NK-92 treated with Interleukin-12 subunit alpha and Interleukin-12 subunit beta, amount 100 ng/mL, for 24 hours (cell line): ENCODE results near the gene IQGAP3.
A peak's percentile ranks its signal among the peaks of the same experiment; 100 is the strongest.

Experiments used
- DNase-seq: peaks from one replicate; lab custom pipeline; 2025; lab: John Stamatoyannopoulos, UW

The IQGAP3 gene

GRCh38 chr1:156540955-156541354 is 31.4 kb downstream of the IQGAP3 start:
- DNase-seq: no peak

- no peak for DNase-seq
These were observed 32.5 kb downstream of the IQGAP3 start for GRCh38 chr1:156539818-156540355.

DNA sequence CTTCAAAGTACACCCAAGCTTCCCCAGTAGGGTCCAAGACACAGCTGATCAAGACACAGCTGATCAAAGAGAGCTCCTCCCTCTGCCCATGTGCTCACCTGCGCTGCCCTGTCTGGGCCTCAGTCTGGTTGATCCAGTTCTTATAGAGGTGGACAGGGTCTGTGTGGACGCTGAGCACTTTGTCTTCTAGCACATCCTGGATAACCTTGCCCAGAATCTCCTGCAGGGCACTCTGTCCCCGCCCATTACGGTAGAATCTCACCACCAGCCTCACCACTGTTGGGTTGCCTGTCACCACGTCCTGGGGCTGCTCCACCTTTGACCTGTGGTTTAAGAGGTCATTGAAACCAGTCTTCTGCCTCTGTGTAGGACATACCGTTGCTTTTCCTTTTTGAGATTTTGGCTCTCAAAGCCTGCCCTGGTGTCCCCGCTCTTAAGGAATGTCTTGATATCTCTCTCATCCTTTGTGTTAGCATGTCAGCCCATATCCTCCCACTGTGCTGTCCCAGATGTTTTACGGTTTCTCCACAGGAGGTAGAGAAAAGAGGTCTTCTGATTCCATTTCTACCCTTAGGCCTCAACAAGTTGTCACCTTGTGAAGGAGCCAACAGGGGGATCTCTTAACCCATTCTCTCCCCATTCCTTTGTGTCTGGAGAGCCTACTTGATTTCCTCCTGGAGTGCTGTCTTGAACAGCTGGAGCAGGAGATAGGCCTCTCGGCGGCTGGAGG is 33.5 kb downstream of the IQGAP3 start:
- no peak for DNase-seq

- no peak for DNase-seq
These were observed 35.3 kb downstream of the IQGAP3 start for GRCh38 chr1:156537027-156537426.

DNA sequence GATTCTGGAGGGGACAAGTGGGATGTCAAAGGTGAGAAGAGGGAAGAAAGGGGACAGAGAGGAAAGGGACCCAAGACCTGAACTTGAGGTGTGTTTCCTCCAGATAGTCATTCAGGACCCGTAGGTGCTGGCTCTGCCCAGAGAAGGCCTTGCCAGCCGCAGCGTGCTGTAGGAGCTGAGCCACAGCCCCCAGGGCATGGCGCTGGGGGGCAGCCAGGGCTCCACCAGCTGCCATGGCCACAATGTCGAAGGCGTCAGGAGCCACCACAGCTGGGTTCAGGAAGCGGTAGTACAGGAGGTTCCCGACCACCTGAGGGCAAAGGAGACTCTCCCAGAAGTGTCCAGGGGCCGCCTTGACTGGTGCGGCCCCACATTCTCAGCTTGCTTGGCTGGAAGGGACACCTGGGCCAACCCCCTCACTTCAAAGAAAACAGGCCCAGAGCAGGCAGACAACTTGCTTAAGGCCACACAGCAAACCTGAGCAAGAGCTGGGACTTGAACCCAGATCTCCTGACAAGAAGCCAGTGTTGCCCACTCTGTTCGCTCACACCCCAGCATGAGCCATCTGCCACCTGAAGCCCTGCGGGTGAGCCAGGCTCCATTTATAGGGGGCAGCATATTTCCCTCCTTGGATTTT is 37.8 kb downstream of the IQGAP3 start:
- DNase-seq: no peak

- no peak for DNase-seq
These were observed 38.7 kb downstream of the IQGAP3 start for GRCh38 chr1:156533568-156534220.

- no peak for DNase-seq
These were observed 40.0 kb downstream of the IQGAP3 start for GRCh38 chr1:156532374-156532773.

- no peak for DNase-seq
These were observed 42.4 kb downstream of the IQGAP3 start for GRCh38 chr1:156530006-156530405.

GRCh38 chr1:156528875-156529425 is 43.4 kb downstream of the IQGAP3 start:
- DNase-seq: no peak

DNA sequence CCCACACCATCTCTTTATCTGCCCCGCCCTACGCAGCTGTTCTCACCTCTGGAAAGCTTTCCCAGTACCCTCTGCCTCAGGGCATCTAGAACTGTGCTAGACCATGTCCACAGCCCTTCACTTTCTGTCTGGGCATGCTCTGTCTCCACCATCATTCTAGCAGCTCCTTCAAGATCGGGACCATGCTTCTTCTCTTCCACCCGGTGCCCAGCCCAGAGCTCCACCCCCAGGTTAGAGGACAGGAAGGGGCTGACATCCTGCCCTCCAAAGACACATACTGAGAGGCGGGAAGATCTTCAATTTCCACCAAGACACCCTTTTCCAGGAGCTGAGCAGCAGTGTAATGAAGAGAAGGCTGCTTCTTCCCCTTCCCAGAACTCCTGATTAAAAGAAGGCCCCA is 44.1 kb downstream of the IQGAP3 start:
- DNase-seq: no peak

- no peak for DNase-seq
These were observed 44.8 kb downstream of the IQGAP3 start for GRCh38 chr1:156527584-156527983.

DNA sequence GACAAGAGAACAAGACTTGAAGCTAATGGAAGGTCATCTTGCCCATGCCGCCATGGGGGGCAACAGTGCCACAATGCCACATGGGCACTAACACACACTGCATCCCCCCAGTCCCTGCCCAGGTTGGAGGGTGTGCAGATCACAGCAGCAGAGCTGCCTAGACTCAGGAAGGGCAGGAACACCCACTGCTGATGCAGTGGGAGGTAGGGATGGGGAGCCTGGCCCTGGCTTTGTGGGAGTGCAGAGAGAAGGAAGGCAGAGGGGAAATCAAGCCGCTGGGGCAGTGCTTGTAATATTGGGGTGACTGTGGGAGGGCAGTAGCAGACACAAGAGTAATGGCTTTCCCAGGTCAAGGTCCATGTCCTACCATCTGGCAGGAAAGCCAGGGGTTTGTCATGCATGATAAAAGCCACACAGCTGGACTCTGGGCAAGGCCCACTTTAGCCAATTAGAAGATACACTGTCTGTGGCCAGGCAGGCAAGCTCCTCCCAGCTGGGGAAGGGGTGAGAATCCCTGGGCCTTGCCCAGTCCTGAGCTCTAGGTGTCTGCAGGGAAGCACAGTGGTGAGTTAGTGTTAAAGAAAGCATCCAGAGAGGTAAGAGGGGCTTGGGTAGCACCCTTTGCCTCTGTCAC is 46.4 kb downstream of the IQGAP3 start:
- no peak for DNase-seq

GRCh38 chr1:156525071-156525501 is 47.3 kb downstream of the IQGAP3 start:
- no peak for DNase-seq

GRCh38 chr1:156524481-156524869 is 47.9 kb downstream of the IQGAP3 start:
- DNase-seq: peak; percentile 31

GRCh38 chr1:156523801-156524480 is 48.4 kb downstream of the IQGAP3 start:
- DNase-seq: no peak

GRCh38 chr1:156522443-156522970 is 49.9 kb downstream of the IQGAP3 start:
- no peak for DNase-seq

- no peak for DNase-seq
These were observed 54.6 kb downstream of the IQGAP3 start for GRCh38 chr1:156517748-156518147.

DNA sequence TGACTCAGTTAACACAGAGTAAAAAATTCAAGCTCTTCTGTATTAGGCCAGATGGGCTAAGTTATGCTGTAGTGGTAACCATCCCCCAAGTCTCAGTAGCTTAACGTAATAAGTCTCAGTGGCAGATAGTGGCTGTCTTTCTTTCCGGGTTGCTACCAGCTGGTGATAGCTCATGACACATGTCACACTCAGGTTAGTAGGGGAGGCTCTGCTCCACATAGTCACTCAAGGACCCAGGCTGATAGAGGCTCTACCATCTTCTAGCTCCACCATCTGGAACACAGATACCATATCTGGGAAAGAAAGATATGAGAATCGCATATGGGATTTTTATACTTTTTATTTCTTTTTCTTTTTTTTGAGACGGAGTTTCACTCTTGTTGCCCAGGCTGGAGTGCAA is 55.5 kb downstream of the IQGAP3 start:
- no peak for DNase-seq

- DNase-seq: no peak
These were observed 56.4 kb downstream of the IQGAP3 start for GRCh38 chr1:156515956-156516355.

- no peak for DNase-seq
These were observed 59.2 kb downstream of the IQGAP3 start for GRCh38 chr1:156513185-156513584.

DNA sequence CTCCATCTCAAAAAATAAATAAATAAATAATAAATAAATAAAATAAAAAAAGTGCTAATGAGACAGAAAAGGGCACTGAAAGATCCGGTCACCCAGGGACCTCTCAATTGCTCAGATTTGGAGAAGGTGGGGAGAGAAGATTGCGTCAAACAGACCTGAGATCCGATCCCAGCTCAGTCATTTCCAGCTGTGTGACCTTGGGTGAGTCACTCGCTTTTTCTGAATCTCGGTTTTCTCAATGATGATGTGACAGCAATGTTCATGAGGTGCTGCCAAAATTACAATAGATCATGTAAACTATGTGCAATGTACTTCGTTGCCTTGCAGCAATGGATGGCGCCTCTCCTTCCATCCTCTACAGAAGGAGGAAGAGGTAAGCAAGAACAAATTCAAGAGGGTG is 60.7 kb downstream of the IQGAP3 start:
- DNase-seq: no peak
